Activated naive CD8-positive, alpha-beta T cell treated with anti-CD3 and anti-CD28 coated beads for 36 hours (primary cell): Measurements from ENCODE around the gene LRRC38. TPM values are rescaled to one million over a fixed set of nuclear protein-coding genes. Genes with fewer than 3 reads are reported as not detected.
"Not testable (repeated sequence)": the region's sequence is repeated elsewhere in the genome, so short reads cannot be mapped to it uniquely, and the experiment has no call there.

Source experiments
- DNase-seq: peaks from one replicate; pipeline ENCODE4 v3.0.0; 2021
- H3K27ac Mint-ChIP-seq: one replicate; pipeline ENCODE4 v1.8.0; 2022; ENCODE audit warnings: mild to moderate bottlenecking, moderate library complexity, mixed read lengths
- H3K27me3 Mint-ChIP-seq: one replicate; pipeline ENCODE4 v1.8.0; 2022; ENCODE audit warnings: mild to moderate bottlenecking, mixed read lengths
- H3K36me3 Mint-ChIP-seq: one replicate; pipeline ENCODE4 v1.8.0; 2021; ENCODE audit warnings: mild to moderate bottlenecking, mixed read lengths
- H3K4me1 Mint-ChIP-seq: one replicate; pipeline ENCODE4 v1.8.0; 2021; ENCODE audit warnings: mixed read lengths
- H3K4me3 Mint-ChIP-seq: one replicate; pipeline ENCODE4 v1.8.0; 2022; ENCODE audit warnings: mild to moderate bottlenecking, moderate library complexity, mixed read lengths
- H3K9me3 Mint-ChIP-seq: one replicate; pipeline ENCODE4 v1.8.0; 2022; ENCODE audit warnings: mixed read lengths
- total RNA-seq, 2 experiments: library from RNA; stranded (reverse); gene quantifications; one replicate each; pipeline ENCODE4 v1.2.3, GENCODE V29; 2021

The LRRC38 gene
- total RNA-seq, 2 experiments from 2014 or later = not detected

DNA sequence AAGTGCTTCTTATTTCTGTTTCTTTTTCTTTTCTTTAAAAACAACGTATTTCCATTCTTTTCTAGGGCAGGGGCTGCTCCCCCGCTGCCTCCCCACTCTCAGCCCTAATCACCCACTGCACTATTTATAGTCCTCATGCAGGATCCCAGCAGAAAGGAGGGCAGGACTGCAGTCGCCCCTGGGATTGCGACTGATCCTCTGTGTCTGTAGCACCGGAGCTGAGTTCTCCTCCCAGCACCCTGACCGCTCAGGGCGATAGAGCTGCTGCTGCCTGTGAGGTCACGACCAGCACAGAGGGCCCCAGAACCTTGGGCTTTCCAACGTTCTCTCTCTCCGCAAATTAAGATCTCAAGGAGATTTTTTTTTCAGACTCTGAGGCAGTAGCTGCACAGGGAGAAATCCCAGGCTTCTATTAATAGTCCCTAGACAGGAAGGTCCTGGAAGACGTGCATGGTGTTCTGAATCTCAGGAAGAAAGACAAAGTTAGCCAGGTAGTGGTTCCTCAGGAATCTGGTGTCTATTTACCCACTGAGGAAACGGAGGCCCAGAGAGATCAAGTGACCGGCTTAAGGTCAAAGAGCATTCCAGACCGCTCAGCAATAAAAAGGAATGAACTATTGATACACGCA is 56.8 kb downstream of the LRRC38 start:
- no peak for DNase-seq
- Mint-ChIP-seq H3K4me3 (no peak overlapping the region), H3K36me3 (no peaks in the 10 kb centered on the region), H3K27me3 (peaks cover 4% of the 10 kb centered on the region), H3K9me3 (no peaks in the 10 kb centered on the region), H3K27ac (no peak overlapping the region), H3K4me1 (no peaks in the 10 kb centered on the region)

DNA sequence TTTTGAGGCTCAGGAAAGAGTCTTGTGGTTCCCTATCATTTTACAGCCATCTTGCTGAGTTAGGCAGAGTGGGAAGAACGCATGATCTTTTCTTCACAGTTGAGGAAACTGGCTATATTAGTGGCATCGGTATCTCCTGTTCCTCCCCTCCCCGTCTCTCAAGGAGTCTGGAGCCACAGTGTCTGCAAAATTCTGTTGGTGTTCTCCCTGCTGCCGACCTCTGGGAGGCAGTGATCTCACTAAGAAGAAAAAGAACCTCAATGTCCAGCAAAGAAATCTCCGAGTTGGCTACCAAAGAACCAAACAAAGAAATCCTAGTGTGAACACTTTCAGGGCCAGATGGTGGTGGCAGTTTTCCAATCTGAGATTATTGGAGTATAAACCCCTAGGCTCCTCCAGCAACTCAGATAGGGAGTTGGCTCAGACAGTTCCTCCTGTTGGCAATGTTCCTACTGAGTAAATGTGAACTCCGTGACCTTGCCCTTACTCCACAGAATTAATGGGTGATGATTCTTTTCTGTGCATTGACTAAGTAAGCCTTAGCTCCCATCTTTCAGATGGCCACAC is 62.3 kb downstream of the LRRC38 start:
- no peaks in the 10 kb centered on the region for H3K36me3 Mint-ChIP-seq
- DNase-seq = no peak
- no peaks in the 10 kb centered on the region for H3K4me1 Mint-ChIP-seq
- H3K27ac Mint-ChIP-seq = no peak overlapping the region
- H3K9me3 Mint-ChIP-seq = no peaks in the 10 kb centered on the region
- H3K27me3 Mint-ChIP-seq = peaks cover 4% of the 10 kb centered on the region
- H3K4me3 Mint-ChIP-seq = no peak overlapping the region

DNA sequence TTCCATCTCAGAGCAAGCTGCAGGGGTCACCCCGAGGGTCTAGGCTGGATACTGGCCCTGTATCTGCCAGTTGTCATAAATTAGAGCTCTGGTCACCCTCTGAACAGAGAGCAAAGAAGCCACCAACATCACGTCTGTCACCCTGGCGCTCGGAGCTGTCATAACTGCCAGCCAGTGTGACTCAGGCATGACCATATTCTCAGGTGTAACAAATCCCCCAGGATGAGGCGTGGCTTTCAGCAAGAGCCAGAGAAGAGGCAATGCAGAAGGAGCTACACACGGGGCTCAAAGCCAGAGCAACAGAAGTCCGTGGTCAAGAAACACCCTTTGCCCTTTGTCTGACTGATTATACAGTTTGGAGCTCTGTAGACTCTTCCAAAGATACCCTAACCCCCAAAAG is 63.6 kb downstream of the LRRC38 start:
- DNase-seq = no peak
- no peaks in the 10 kb centered on the region for H3K27me3 Mint-ChIP-seq
- no peaks in the 10 kb centered on the region for H3K4me1 Mint-ChIP-seq
- H3K9me3 Mint-ChIP-seq = no peaks in the 10 kb centered on the region
- H3K36me3 Mint-ChIP-seq = no peaks in the 10 kb centered on the region
- no peak overlapping the region for H3K4me3 Mint-ChIP-seq
- H3K27ac Mint-ChIP-seq = no peak overlapping the region

DNA sequence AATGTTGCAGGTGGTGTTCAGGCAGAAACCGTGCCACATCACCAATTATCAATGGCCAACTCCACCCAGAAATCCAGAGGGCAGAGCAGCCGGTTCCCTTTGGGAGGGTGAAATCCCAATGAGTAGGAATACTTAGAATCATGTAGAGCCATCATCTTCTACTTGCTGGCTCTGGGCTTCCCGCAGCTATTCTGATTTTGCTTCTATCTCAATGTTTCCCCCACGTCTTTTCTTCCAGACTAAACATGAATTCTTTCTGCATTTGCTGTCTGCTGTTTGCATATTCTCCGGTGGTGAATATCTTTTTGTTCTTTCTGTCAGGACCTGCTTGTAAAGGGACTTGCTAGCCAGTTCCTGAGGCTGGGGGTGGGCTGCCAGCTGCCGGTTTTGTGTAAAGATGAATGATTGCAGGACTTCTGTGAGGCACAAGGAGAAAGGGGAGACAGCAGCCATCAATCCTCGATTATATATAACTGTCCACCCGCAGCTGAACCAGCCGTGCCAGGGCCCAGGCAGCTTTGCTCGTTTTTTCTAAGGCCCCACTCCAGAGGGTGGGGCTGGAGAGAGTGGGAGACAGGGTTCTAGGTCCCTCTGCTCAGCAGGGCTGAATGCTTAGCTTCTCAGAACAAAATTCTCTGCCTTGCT is 70.3 kb downstream of the LRRC38 start:
- no peaks in the 10 kb centered on the region for H3K9me3 Mint-ChIP-seq
- H3K4me3 Mint-ChIP-seq = no peak overlapping the region
- no peak for DNase-seq
- H3K36me3 Mint-ChIP-seq = no peaks in the 10 kb centered on the region
- no peak overlapping the region for H3K27ac Mint-ChIP-seq
- H3K4me1 Mint-ChIP-seq = no peaks in the 10 kb centered on the region
- no peaks in the 10 kb centered on the region for H3K27me3 Mint-ChIP-seq

DNA sequence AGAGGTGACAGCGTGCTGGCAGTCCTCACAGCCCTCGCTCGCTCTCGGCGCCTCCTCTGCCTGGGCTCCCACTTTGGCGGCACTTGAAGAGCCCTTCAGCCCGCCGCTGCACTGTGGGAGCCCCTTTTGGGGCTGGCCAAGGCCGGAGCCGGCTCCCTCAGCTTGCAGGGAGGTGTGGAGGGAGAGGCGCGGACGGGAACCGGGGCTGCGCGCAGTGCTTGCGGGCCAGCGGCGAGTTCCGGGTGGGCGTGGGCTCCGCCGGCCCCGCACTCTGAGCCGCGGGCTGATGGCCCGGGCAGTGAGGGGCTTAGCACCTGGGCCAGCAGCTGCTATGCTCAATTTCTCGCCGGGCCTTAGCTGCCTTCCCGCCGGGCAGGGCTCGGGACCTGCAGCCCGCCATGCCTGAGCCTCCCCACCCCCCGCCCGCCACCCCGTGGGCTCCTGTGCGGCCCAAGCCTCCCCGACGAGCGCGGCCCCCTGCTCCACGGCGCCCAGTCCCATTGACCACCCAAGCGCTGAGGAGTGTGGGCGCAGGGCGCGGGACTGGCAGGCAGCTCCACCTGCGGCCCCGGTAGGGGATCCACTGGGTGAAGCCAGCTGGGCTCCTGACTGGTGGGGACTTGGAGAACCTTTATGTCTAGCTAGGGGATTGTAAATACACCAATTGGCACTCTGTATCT is 74.6 kb downstream of the LRRC38 start:
- H3K27ac Mint-ChIP-seq, H3K27me3 Mint-ChIP-seq, H3K9me3 Mint-ChIP-seq, H3K36me3 Mint-ChIP-seq, H3K4me3 Mint-ChIP-seq, H3K4me1 Mint-ChIP-seq, DNase-seq: not testable (repeated sequence)

DNA sequence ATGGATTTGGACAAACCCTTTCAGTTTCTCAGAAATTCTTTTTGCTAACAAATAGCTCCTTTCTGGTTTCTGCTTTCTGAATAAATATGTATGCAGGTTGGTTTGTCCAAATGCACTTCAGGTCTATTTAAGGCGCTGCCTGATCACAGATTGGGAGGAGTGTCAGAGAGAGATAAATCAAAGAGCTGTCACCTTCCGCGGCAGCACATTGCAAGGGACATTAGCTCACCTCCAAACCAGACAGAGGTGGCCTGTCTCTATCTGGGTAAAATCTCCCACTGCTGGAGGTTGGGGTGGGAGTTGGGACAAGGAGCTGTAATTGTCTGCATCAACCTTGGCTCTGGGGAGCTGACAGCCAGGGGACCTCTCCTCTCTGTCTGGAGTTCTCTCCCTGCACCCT is 78.3 kb downstream of the LRRC38 start:
- DNase-seq = no peak
- no peaks in the 10 kb centered on the region for H3K36me3 Mint-ChIP-seq
- H3K4me1 Mint-ChIP-seq = no peaks in the 10 kb centered on the region
- no peaks in the 10 kb centered on the region for H3K27me3 Mint-ChIP-seq
- no peak overlapping the region for H3K4me3 Mint-ChIP-seq
- H3K27ac Mint-ChIP-seq = no peak overlapping the region
- no peaks in the 10 kb centered on the region for H3K9me3 Mint-ChIP-seq

DNA sequence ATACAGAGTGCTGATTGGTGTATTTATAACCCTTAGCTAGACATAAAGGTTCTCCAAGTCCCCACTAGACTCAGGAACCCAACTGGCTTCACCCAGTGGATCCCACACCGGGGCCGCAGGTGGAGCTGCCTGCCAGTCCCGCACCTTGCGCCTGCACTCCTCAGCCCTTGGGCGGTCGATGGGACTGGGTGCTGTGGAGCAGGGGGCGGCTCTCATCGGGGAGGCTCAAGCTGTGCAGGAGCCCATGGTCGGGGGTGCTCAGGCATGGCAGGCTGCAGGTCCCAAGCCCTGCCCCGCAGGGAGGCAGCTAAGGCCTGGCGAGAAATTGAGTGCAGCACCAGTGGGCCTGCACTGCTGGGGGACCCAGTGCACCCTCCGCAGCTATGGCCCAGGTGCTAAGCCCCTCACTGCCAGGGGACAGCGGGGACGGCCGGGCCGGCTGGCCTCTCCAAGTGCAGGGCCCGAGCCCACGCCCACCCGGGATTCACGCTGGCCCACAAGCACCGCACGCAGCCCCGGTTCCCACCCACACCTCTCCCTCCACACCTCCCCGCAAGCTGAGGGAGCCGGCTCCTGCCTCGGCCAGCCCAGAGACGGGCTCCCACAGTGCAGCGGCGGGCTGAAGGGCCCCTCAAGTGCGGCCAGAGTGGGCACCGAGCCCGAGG is 80.0 kb downstream of the LRRC38 start:
- H3K36me3 Mint-ChIP-seq, H3K4me1 Mint-ChIP-seq, H3K27me3 Mint-ChIP-seq, H3K9me3 Mint-ChIP-seq, DNase-seq, H3K27ac Mint-ChIP-seq, H3K4me3 Mint-ChIP-seq: not testable (repeated sequence)

DNA sequence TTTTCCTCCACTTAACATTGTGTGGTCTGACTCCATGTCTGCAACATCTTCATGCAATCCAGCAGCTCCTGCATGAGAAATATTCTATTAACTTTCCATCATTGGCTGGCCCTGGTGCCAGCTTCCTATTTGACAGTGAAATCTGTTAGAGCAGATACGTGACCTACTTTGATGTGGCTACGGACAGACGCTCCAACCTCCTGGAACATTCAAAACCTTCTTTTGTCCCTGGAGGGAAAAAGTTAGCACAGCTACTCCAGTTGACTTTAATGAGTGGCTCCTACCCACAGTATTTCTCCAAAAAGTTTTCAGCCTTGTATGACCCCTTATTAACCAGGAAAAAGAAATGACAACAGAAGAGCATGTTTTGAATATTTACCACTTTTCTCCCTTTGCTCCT is 81.6 kb downstream of the LRRC38 start:
- no peaks in the 10 kb centered on the region for H3K4me1 Mint-ChIP-seq

DNA sequence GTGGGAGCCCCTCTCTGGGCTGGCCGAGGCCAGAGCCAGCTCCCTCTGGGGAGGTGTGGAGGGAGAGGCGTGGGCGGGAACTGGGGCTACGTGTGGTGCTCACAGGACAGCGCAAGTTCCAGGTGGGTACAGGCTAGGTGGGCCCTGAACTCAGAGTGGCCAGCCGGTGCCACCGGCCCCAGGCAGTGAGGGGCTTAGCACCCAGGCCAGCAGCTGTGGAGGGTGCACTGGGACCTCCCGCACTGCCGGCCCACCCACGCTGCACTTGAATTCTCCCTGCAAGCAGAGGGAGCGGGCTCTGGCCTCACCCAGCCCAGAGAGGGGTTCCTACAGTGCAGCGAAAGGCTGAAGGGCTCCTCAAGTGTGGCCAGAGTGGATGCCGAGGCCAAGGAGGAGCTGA is 83.3 kb downstream of the LRRC38 start:
- no peak overlapping the region for H3K4me3 Mint-ChIP-seq
- no peaks in the 10 kb centered on the region for H3K36me3 Mint-ChIP-seq
- no peak for DNase-seq
- no peaks in the 10 kb centered on the region for H3K4me1 Mint-ChIP-seq
- no peaks in the 10 kb centered on the region for H3K9me3 Mint-ChIP-seq
- no peak overlapping the region for H3K27ac Mint-ChIP-seq
- no peaks in the 10 kb centered on the region for H3K27me3 Mint-ChIP-seq

More for the DNA sequence above, 81.6 kb downstream of the LRRC38 start:
- Mint-ChIP-seq H3K27ac (no peak overlapping the region), H3K27me3 (no peaks in the 10 kb centered on the region), H3K4me3 (no peak overlapping the region), H3K9me3 (no peaks in the 10 kb centered on the region), H3K36me3 (no peaks in the 10 kb centered on the region)
- DNase-seq = no peak

Other genes starting within 250 kb of the LRRC38 start
- not detected for gene PRAMEF8, start 228.9 kb downstream of the LRRC38 start, total RNA-seq
- gene PRAMEF33, start 210.5 kb downstream of the LRRC38 start, total RNA-seq = not detected
- not detected for gene PRAMEF15, start 198.4 kb downstream of the LRRC38 start, total RNA-seq
- not detected for gene PRAMEF14, start 166.9 kb downstream of the LRRC38 start, total RNA-seq
- gene PRAMEF19, start 142.1 kb downstream of the LRRC38 start, total RNA-seq = not detected
- not detected for gene PRAMEF17, start 124.4 kb downstream of the LRRC38 start, total RNA-seq
- gene PRAMEF20, start 103.6 kb downstream of the LRRC38 start, total RNA-seq = not detected
- not detected for gene PDPN, start 69.8 kb upstream of the LRRC38 start, total RNA-seq
- 10 to 100 TPM; 47.3 to 57.5 TPM for gene PRDM2, start 186.2 kb upstream of the LRRC38 start, total RNA-seq